Measurements from ENCODE around the gene HMX2.

Gene HMX2, protein sequence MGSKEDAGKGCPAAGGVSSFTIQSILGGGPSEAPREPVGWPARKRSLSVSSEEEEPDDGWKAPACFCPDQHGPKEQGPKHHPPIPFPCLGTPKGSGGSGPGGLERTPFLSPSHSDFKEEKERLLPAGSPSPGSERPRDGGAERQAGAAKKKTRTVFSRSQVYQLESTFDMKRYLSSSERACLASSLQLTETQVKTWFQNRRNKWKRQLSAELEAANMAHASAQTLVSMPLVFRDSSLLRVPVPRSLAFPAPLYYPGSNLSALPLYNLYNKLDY

DNA sequence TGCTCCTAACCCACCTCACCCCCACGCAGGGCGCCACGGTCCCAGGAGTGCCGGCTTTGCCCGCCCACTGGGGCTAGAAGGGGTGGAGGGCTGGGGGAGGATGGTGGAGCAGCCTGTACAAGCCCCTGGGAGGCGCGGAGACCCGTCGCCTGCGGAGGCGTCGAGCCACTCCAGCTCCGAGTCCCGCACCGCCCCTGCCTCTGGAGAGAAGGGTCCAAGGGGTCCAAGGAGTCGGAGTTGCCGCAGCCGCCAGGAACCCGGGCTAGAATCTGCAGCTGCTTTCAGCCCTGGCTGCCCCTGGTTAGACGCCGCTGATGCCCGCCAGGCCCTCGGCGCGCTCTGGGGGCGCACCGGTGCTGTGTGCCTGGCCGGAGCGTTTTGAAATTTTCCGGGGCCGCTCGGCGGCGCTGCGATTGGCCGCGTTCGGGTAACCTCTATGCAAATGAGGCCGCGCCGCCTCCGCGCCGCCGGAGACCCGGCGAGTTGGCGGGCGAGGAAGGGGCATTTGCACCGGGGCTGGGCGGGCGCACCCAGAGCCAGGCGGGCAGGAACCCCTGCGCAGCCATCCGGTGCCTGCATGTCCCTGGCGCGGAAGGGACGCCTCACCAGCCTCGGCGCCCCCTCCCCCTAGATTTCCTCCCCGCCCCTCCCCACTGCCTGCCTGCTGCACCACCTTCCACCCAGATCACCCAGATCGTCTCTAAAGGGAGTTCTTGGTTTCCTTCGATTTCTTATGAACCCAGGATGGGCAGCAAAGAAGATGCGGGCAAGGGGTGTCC, at the start of gene HMX2:
Gene HMX2, plus strand, starts transcription at position 502 of the 779 bp plus-strand sequence. Its CDS starts 243 bp downstream, at position 745.
- FAIRE-seq = no peak
- no peak for DNase-seq (ENCODE audit: insufficient read length, low spot score)

DNA sequence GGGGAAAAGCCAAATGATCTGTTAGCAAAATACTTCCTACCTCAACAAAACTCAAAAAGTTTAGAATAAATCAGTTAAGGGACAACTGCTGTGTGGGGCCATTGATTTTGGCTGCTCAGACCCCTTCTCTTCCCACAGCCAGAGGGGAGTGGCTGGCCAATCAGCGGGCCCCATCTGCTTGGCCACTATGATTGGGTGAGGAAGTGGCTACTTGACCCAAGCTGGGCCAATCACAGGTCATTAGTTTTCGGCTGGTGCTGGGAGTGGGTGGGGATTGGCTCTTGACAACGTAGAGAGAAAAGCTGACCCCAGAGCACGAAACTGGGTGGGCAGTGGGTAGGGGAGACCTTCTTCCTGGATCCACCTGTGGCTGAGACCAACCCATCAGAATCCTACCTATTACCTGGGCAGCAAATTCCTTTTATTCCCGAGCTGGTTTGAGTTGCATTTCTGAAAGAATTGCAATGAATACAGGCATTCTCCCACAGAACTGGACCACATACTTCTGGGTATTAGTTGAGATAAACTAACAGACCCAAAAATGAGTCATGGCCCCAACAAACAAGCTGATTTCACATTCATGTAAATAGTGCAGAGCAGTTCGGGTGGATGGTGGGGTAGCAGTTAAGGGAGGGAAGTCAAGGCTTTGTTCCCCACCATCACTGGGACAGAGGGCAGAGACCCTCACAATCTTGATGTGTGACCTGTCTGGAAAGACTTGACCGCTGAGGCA, 47.7 kb upstream of the HMX2 start:
- FAIRE-seq (no peak), DNase-seq (ENCODE audit: insufficient read length, low spot score) (no peak)

DNA sequence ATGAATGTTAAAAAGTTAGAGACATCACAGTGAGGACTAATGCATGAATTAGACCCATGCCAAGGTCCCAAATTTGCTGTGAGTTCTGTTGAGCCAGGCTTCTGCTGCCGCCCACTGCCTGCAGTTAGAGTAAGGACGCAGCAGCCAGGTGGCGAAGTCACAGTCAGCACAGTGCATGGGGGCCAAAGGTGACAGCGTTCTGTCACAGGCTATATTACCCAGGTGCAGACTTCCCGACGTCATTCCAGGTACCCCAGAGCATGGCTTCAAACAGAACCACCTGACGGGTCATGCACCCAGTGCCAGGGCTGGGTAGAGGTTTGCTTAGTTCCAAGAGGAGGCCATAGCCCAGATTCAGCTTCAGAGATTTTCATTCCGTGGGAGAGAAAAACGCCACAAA, 46.1 kb upstream of the HMX2 start:
- DNase-seq (ENCODE audit: insufficient read length, low spot score) = no peak

DNA sequence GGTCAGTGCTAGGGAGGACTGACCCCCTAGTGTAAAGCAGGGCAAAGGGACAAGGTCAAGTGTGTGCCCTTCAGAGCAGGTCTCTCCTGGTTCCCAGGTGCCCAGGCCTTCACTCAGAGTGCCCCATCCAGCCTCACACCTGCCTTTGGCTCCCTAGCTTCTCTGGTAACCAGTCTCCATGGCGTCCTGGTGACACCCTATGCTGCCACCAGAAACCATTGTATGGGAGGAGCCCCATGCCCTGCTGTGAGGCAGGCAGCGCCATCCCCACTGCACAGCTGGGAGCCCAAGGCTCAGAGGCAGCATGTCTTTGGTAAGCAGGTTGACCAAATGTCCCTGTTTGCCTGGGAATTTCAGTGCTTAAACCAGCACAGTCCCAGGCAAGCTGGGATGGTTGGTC, 45.3 kb upstream of the HMX2 start:
- no peak for FAIRE-seq
- DNase-seq (ENCODE audit: insufficient read length, low spot score) = no peak

More for the DNA sequence above, 46.1 kb upstream of the HMX2 start:
- FAIRE-seq = no peak

DNA sequence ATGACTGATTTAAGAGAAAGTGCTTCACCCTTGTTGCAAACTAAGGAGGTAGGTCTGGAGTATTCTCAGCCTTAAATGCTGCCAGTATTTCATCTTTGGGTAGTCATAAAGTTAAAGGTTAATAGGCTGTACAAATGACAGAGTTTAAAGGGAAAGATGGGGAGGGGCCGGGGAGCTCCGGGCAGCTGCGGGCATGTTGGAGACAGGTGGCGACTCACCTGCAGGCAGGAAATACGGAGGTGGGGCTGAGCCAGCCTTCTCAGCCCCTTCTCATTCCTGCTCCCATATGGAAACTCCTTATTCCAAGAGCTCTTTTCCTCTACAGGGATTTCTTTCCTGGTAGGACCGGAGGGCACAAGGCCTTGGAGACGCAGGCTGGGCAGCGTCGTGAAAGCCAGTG, 44.0 kb upstream of the HMX2 start:
- no peak for DNase-seq (ENCODE audit: insufficient read length, low spot score)
- no peak for FAIRE-seq

DNA sequence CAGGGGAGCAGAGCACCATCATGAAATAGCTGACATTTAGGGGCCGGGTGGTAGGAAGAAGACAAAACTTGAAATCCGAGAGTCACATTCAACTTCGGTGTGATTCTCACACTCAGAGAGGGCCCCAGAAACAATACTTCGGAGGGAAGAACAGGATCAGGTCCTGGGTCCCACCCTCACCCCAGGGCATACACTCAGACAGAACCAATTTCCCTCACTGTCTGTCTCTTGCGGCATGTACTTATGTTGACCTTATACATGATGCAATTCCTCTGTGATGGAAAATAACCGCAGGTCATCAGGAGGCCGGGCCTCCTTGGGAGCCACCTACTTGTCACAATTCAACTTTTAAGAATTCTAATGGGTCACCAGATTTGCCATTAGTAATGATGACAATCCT, 38.5 kb upstream of the HMX2 start:
- no peak for FAIRE-seq

DNA sequence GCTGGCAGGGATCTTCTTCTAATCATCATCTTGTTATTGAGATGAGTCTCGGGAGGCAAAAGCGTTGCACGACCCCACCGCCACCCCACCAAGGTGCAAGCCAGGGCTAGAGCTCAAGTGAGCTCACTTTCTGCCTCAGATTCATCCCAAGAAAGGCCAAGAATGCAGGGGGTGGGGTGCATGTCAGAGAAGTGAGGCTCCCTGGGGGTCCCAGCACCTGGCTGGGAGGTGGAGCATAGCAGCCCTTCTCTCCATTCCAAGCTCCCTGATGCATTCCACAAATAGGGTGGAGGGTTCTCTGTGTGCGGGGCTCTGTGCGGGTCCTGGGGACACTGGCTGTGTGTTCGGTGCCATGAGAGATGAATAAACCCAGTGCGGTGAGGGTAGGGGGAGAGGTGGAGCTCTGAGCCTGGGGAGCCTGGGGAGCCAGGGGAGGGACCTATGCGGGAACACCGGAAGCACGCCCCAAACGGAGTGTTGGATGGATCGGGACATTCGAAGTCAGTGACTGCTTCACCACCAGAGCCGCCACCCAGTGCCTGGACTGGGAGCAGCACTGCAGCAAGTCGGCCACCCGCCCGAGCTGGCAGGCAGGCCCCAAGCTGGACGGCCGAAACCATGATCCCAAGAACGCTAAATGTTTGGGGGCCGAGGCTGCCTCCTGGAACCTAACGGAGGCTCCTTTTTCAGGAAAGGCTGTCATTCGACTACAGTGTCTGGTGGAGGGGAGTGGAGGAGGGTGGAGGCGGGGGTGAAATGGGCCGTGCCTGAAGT, 30.1 kb upstream of the HMX2 start:
- FAIRE-seq = no peak
- no peak for DNase-seq (ENCODE audit: insufficient read length, low spot score)

More for the DNA sequence above, 38.5 kb upstream of the HMX2 start:
- DNase-seq (ENCODE audit: insufficient read length, low spot score) = no peak

DNA sequence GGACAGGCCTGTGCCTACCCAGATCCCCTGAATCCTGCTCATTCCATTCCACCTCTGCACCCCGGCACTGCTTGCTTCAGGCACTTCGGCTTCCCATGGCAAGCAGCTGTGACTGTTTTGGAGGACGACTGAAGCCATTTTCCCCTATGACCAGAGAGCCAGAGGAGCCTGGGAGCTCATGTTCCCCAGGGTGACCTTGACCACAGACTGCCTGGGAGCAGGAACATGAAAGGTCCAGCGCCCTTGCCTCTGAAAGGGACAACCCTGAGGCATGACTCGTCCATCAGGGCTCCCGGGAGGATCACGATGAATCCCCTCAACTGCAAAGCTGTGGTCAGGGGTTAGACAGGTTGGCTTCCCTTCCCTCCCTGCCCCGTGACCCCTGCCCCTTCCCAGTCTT, 28.9 kb upstream of the HMX2 start:
- no peak for DNase-seq (ENCODE audit: insufficient read length, low spot score)
- FAIRE-seq = no peak

DNA sequence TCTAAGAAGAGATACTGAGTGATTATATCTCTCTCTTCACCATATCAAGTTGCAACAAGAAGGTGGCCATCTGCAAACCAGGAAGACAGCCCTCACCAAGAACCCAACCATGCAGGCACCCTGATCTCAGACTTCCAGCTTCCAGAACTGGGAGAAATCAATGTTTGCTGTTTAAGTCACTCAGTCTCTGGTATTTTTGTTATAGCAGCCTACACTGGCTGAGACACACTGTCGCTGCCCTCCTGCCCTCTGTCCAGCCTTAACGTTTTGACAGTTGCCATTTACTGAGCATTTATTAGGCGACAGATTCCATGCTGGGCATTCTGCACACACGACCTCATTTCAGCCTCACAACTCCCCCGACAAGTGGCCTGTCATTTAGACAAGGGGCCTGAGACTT, 21.7 kb upstream of the HMX2 start:
- FAIRE-seq = no peak
- DNase-seq (ENCODE audit: insufficient read length, low spot score) = no peak

DNA sequence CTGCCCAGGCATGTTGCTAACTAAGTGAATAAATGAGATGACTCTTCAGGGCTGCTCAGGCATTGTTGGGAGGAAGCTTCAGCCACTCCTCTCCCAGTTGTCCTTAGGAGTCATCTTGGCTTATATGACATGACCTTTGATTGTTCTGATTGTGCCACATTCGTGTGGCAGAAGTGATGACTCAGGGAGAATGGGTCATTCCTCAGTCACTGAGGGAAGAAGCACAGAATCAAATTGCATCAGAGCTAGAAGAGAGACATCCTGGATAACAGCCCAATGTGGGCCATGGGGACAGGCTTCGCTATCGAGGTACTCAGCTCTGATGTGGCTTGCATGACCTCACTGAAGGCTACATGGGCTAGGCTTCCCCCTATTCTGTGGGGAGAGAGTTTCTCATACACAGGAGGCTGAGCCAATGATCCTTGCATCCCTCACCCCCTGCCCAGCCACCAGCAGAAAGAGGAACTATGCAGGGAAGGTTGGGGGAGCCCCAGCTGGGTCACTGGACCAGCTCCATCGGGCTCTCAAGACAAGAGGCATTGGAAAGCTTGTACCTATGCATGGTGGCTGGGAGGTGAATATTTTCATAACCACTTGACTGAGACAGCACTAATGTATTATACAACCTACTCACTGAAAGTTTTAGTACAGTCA, 18.2 kb upstream of the HMX2 start:
- DNase-seq (ENCODE audit: insufficient read length, low spot score) (no peak), FAIRE-seq (no peak)

DNA sequence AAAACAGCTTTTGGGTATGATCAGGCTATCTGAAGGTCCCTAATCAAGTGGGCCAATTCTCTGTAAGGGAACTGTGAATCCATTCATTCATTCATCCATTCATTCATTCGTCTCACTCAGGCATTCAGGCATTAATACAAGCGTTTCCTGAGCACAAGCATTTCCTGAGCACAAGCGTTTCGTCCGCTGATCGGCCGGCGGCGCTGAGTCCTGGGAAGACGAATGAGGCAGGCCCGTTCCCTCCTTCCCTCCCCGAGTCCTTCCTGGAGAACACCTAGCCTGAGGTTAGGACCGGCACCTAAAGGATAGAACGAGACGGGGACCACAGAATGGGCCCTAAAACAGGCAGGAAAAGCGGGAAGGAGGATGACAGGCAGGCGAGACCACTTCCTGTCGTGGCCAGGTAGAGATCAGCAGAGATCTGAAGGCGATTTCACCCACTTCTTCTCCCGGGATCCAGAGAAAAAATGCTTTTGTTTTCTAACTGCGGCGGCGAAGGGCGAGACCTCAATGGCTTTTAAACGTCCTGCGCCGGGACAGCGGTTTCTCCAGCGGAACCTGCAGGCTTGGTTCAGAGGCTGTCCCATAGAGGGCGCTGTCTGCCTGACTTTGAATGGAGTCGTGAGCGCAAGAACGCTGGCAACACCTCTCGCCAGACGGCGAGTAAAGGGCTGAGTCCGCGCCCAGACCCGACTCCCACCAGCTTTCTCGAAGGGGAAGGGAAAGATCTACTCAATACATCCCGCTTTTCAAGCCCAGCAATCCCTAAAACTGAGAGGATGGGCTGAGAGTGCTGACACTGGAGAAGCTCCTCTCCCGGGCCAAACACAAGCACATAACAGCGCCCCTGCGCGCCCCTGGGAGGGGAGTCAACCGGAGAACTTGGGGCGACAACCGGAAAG, 15.1 kb upstream of the HMX2 start:
- FAIRE-seq = peak; percentile 44
- peak; percentile 76 for DNase-seq (ENCODE audit: insufficient read length, low spot score)

DNA sequence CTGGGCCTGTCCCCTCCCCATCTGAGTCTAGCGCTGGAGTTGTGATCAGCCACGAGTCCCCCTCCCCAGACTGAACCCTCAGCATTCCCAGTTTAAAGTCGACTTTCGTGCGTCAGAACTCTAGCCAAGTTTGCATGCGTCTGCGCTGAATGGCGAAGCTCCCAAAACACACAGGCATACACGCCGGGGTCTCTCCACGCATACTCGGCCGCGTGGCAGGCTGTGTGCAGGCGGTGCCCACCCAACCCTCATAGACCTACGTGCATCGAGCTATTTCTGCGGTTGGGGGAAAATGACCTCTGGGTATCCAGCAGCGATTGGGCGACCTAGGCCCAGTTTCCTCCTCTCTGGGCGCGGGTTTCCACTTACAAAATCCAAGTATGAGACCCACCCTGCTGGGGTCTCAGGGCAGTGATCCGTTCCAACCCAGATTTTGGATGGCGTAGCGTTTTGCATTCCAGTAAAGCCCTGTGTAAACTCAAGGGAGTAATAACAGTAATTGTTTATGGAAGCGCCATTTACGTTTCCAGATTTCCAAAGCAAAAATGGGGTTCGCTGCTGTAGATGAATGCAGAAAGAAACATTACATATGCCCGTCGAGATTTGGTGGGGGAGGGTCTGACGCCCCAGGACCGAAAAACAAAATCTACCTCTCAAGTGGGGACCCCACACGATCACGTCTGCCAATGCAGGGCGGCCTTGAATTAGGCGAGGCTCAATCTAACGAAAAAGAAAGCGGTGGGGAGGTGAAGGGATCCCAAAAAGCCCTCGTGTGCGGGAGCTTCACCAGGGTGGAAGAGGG, 14.2 kb upstream of the HMX2 start:
- DNase-seq (ENCODE audit: insufficient read length, low spot score) (no peak), FAIRE-seq (no peak)

DNA sequence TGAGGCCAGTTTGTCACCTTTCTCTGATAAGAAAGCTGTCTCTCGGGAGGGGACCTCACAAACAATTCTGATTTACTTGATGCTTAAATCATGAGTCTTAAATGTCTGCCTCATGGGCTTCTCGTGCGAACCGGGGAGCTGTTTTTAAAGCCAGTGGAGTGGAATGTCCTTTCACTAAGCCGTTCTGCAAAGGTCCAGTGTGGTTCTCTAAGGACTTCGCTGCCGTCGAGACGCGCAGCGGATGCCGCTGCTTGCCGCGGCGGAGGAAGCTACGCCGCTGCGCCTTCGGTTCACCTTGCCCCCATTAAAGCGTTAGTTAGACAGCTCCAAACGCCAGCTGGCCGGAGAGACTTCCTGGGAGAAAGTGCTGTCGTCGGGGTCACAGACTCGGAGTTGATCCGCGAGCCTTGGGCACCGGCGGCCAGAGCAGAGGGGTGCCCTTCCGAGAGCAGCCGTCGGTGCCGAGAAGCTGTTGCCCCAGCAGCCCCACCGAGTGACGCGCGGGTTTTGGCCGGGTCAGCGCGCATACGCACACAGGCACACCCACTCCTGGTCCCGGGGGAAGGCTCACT, 13.5 kb upstream of the HMX2 start:
- FAIRE-seq (no peak), DNase-seq (ENCODE audit: insufficient read length, low spot score) (no peak)

DNA sequence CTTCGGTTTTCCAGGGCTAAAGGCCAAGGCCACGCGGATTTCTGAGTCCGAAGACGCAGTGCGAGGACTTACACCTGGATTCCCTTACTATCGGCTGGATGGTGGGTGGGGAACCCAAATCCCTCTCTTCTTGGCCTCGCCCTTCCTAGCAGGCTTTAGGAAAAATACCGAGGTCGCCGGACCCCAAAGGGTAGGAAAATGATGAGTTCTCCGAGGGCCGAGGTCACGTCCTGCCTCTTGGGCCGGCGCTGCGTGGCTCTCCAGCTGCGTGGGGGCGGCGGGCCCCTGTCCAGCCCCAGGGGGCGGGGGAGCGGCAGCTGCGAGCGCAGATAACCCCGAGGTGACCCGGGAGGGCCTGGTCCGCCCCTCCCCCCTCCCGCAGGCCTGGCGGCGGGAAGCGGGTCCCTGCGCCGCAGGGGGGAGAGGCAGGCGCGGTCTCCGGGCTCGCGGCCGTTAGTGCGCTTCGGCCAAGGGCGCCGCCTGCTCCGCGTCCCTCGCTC, 13.0 kb upstream of the HMX2 start:
- no peak for DNase-seq (ENCODE audit: insufficient read length, low spot score)
- no peak for FAIRE-seq

DNA sequence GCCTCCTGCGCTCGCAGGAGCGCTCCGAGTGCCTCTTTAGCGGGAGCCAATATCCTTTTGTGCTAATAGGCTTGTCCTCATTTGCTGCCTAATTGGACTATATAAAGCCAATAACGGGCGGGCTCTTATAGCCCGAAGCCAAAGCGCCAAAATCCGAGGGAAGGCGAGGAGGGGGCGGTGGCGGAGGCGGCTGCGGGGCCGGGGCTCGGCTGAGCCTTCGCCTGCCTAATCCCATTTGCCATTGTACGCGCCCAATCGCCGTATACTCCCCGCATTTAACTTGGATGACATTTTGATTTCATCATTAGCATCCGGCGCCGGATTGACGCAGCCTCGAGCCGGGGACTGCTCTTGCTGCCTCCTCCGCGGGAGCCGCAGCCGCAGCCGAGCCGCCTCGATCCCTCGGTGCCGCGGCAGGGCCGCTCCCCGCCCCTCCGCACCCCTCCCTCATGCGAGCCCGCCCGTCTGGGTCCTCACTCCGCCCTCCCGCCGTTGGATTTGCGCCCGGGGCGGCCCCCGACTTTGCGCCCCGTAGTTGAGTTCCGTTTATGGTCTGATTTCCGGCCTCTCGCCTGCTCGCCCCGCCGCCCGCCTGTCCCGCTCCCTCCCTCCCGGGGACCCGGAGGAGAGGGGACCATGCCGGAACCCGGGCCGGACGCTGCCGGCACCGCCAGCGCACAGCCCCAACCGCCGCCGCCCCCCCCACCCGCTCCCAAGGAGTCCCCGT, 12.4 kb upstream of the HMX2 start, which contains the start of gene HMX3:
Gene HMX3, plus strand, starts transcription at position 556 of the 727 bp plus-strand sequence. Its CDS starts 81 bp downstream, at position 637.
- DNase-seq (ENCODE audit: insufficient read length, low spot score) = no peak
- no peak for FAIRE-seq

DNA sequence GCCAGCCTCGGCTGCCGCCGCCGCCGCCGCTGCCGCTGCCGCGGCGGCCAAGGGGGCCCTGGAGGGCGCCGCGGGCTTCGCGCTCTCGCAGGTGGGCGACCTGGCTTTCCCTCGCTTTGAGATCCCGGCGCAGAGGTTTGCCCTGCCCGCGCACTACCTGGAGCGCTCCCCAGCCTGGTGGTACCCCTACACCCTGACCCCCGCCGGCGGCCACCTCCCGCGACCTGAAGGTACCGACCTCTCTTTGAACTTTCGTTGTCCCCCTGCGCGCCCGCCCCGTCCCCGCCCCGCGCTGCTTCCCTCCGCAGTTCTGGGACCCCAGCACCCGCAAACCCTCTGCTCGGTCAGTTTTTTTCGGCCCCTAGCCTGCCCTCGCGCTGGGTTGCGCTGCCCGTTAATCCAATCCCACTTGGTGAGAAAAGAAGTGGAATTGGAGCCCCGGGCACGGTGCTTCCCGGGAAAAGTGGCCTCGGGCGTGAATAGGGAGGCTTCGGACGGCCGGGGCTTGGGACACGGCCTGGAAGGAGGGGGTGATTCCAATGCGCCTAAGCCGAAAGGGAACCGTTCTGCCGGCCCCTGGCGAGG, 11.6 kb upstream of the HMX2 start:
- FAIRE-seq (no peak), DNase-seq (ENCODE audit: insufficient read length, low spot score) (no peak)
